CD14-positive monocyte (primary cell): ENCODE data around the gene LIN28A. TPM values are rescaled to one million over a fixed set of nuclear protein-coding genes. Genes with fewer than 3 reads are reported as not detected.

Source experiments
- DNase-seq, 3 donors: peaks; one replicate each; pipeline ENCODE4 v3.0.0-alpha.2; 2011 to 2022
- H2AFZ ChIP-seq: 2 replicates; pipeline ENCODE4 v1.6.0; 2012; ENCODE audit warnings: mild to moderate bottlenecking, low read depth, low read length, inconsistent platforms; ENCODE audit not compliant: insufficient read depth, poor library complexity, severe bottlenecking
- H3K27ac ChIP-seq, 2 donors: 1 replicate in 1 of 2; 2 replicates in 1 of 2; pipeline ENCODE4 v1.5.1; 2012 to 2013; ENCODE audit warnings: low read length in 2 of 2, control low read depth in 1 of 2, inconsistent platforms in 1 of 2, low read depth in 1 of 2, mild to moderate bottlenecking in 1 of 2
- H3K27me3 ChIP-seq, 2 donors: one replicate each; pipeline versions ENCODE4 v1.6.0 to v1.6.1; 2011 to 2013; ENCODE audit warnings: low read length in 2 of 2; ENCODE audit not compliant: control insufficient read depth in 2 of 2, insufficient read depth in 2 of 2
- H3K36me3 ChIP-seq, 2 donors: replicated peaks in 1 of 2; 1 replicate in 1 of 2; 2 replicates in 1 of 2; pipeline versions ENCODE4 v1.5.1 to v1.6.1; 2012 to 2013; ENCODE audit warnings: low read length in 2 of 2, control low read depth in 1 of 2, inconsistent platforms in 1 of 2, mild to moderate bottlenecking in 1 of 2; ENCODE audit not compliant: insufficient read depth in 2 of 2, control insufficient read depth in 1 of 2
- H3K4me1 ChIP-seq, 2 donors: 1 replicate in 1 of 2; 2 replicates in 1 of 2; pipeline versions ENCODE4 v1.5.1 to v1.6.1; 2012 to 2013; ENCODE audit warnings: low read length in 2 of 2, control low read depth in 1 of 2, inconsistent platforms in 1 of 2, mild to moderate bottlenecking in 1 of 2, moderate library complexity in 1 of 2; ENCODE audit not compliant: insufficient read depth in 2 of 2, control insufficient read depth in 1 of 2
- H3K4me2 ChIP-seq: replicated peaks from 2 replicates; pipeline ENCODE3; 2012; ENCODE audit warnings: low read length, moderate library complexity, mild to moderate bottlenecking; ENCODE audit not compliant: poor library complexity, severe bottlenecking; ENCODE audit errors: extremely low read depth
- H3K4me3 ChIP-seq, 3 experiments: fragments of 200-600 bp in 1 of 3; sonication (generic) in 1 of 3; replicated peaks in 1 of 3; 1 replicate in 2 of 3; 2 replicates in 1 of 3; pipeline ENCODE4 v1.5.1; 2011 to 2013; ENCODE audit warnings: low read length in 3 of 3, mild to moderate bottlenecking in 3 of 3, control low read depth in 2 of 3, low read depth in 2 of 3, inconsistent platforms in 1 of 3, moderate library complexity in 1 of 3
- H3K79me2 ChIP-seq: 2 replicates; pipeline ENCODE4 v1.6.0; 2012; ENCODE audit warnings: mild to moderate bottlenecking, control low read depth, inconsistent platforms, low read length, moderate library complexity; ENCODE audit not compliant: insufficient read depth
- H3K9ac ChIP-seq: 2 replicates; pipeline ENCODE4 v1.6.0; 2017; ENCODE audit warnings: low read length, mild to moderate bottlenecking; ENCODE audit not compliant: insufficient read depth, poor library complexity, severe bottlenecking
- H3K9me3 ChIP-seq, 2 donors: replicated peaks in 1 of 2; 1 replicate in 1 of 2; 2 replicates in 1 of 2; pipeline versions ENCODE4 v1.5.1 to v1.6.1; 2012 to 2013; ENCODE audit warnings: low read length in 2 of 2, control low read depth in 1 of 2; ENCODE audit not compliant: control insufficient read depth in 1 of 2, insufficient read depth in 1 of 2
- H4K20me1 ChIP-seq: 2 replicates; pipeline ENCODE4 v1.6.0; 2012; ENCODE audit warnings: mild to moderate bottlenecking, low read length, control low read depth, moderate library complexity; ENCODE audit not compliant: insufficient read depth
- H3K27ac Mint-ChIP-seq, 7 donors: one replicate each; pipeline ENCODE4 v1.8.0; 2020; ENCODE audit warnings: mild to moderate bottlenecking in 7 of 7, mixed read lengths in 7 of 7, moderate library complexity in 6 of 7, inconsistent platforms in 2 of 7
- H3K27me3 Mint-ChIP-seq, 3 donors: one replicate each; pipeline ENCODE4 v1.8.0; 2021 to 2022; ENCODE audit warnings: low read depth in 3 of 3, mild to moderate bottlenecking in 3 of 3, mixed read lengths in 3 of 3, moderate library complexity in 3 of 3, inconsistent platforms in 1 of 3
- H3K36me3 Mint-ChIP-seq, 2 donors: one replicate each; pipeline ENCODE4 v1.8.0; 2020; ENCODE audit warnings: mixed read lengths in 2 of 2, inconsistent platforms in 1 of 2, mild to moderate bottlenecking in 1 of 2
- H3K4me1 Mint-ChIP-seq: one replicate; pipeline ENCODE4 v1.8.0; 2020; ENCODE audit warnings: mild to moderate bottlenecking, mixed read lengths
- H3K4me3 Mint-ChIP-seq, 2 donors: one replicate each; pipeline ENCODE4 v1.8.0; 2020; ENCODE audit warnings: mild to moderate bottlenecking in 2 of 2, mixed read lengths in 2 of 2, moderate library complexity in 1 of 2
- H3K9me3 Mint-ChIP-seq, 7 donors: one replicate each; pipeline ENCODE4 v1.8.0; 2020 to 2022; ENCODE audit warnings: mixed read lengths in 7 of 7, mild to moderate bottlenecking in 6 of 7, moderate library complexity in 6 of 7, inconsistent platforms in 2 of 7
- CTCF ChIP-seq: fragments of 200-600 bp; IDR thresholded peaks from one replicate; pipeline ENCODE4 v1.8.0; 2022; ENCODE audit warnings: antibody characterized with exemption, mild to moderate bottlenecking
- whole genome bisulfite sequencing: methylation state at CpG from one replicate; pipeline ENCODE4 v1.1.5; 2013; ENCODE audit warnings: missing lambda C conversion rate; ENCODE audit not compliant: insufficient coverage; 5-methylcytosine and 5-hydroxymethylcytosine counted together
- intact Hi-C, 2 donors: fragments of 100-400 bp; cut with micrococcal nuclease; formaldehyde crosslinking; loops; one replicate each; pipeline versions ENCODE4 v1.15.0 to v1.15.1; 2023
- polyA plus RNA-seq, 3 donors: library from polyadenylated mRNA; depleted of rRNA in 1 of 3; unstranded in 2 of 3; stranded (reverse) in 1 of 3; fragments of 300-500 nt in 2 of 3; fragments of >200 nt in 1 of 3; fragmentation: Illumina TruSeq in 2 of 3; gene quantifications; 1 replicate in 2 of 3; 2 replicates in 1 of 3; pipeline ENCODE4 v1.2.3, GENCODE V29; 2012 to 2021

Gene LIN28A
- polyA plus RNA-seq, 3 donors: not detected

DNA sequence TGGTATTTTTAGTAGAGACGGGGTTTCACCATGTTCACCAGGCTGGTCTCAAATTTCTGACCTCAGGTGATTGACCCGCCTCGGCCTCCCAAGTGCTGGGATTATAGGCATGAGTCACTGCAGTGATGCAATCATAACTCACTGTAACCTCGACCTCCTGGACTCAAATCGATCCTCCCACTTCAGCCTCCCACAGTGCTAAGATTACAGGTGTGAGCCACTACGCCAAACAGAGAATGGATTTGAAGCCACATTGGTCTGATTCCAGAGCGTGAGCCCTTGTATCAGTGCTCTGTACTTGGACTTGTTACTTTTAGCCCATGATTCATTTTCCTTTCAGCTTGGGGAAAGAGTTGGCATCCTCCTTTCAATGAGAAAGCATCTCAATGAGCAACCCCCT, 23.2 kb upstream of the LIN28A start:
- Histone ChIP-seq H3K27me3 (no peaks in the 10 kb centered on the region), H3K4me2 (no peak overlapping the region), H3K27ac (no peak overlapping the region), H3K4me1 (peaks cover 11 to 12% of the 10 kb centered on the region in 2 donors), H3K79me2 (no peaks in the 10 kb centered on the region), H3K4me3 (no peak overlapping the region), H3K9ac (no peak overlapping the region), H2AFZ (no peak overlapping the region), H3K36me3 (no peaks in the 10 kb centered on the region), H3K9me3 (no peaks in the 10 kb centered on the region), H4K20me1 (no peaks in the 10 kb centered on the region)
- Mint-ChIP-seq H3K9me3 (peaks cover 0 to 2% (median 0%) of the 10 kb centered on the region in 7 donors), H3K36me3 (no peaks in the 10 kb centered on the region), H3K4me1 (peaks cover 28% of the 10 kb centered on the region), H3K4me3 (no peak overlapping the region), H3K27me3 (peaks cover 13 to 32% (median 14%) of the 10 kb centered on the region in 3 donors), H3K27ac (no peak overlapping the region)
- intact Hi-C loops: no loop called here
- 36% methylated on average over 4 of the region's 7 CpGs for WGBS
- no peak for TF ChIP-seq CTCF
- DNase-seq: no peak

DNA sequence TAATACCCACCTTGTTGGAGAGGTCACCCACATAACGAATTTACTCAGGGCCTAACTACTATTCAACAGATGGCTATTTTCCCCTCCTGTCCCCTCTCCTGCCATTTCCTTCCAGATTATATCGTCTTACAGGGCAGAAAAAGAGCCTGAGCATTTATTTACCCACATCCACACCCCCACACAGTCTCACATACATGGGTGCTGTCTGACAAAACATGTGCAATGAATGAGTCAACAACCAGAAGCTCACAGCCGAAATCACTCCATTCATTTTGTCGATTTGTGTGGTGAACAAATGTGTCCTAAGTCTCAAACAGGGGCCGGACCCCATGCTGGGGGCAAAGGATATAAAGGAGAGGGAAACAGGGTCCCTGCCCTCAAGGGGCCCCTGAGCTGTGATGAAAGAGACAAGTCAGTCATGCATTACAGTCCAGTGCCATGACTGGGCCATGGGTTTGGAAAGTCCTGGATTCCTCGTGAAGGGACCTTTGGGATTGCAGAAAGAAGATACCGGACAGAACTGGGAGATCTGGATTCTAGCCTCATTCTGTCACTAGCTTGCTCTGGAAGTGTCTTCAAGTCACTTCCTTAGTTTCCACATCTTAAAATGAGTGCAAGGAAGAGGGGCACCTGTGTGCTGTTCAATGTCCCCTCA, 21.7 kb upstream of the LIN28A start:
- peaks cover 0 to 2% (median 0%) of the 10 kb centered on the region in 7 donors for H3K9me3 Mint-ChIP-seq
- H4K20me1 ChIP-seq: no peaks in the 10 kb centered on the region
- H2AFZ ChIP-seq: no peak overlapping the region
- WGBS: 93% methylated on average over 4 of the region's 7 CpGs
- peaks cover 11 to 12% of the 10 kb centered on the region in 2 donors for H3K4me1 ChIP-seq
- H3K4me1 Mint-ChIP-seq: peaks cover 28% of the 10 kb centered on the region
- H3K36me3 Mint-ChIP-seq: no peaks in the 10 kb centered on the region
- DNase-seq: no peak
- TF ChIP-seq CTCF: no peak
- H3K36me3 ChIP-seq: no peaks in the 10 kb centered on the region
- no peak overlapping the region for H3K4me3 Mint-ChIP-seq
- H3K9me3 ChIP-seq: no peaks in the 10 kb centered on the region
- H3K79me2 ChIP-seq: no peaks in the 10 kb centered on the region
- H3K27ac Mint-ChIP-seq: no peak overlapping the region
- H3K27me3 ChIP-seq: no peaks in the 10 kb centered on the region
- no peak overlapping the region for H3K4me3 ChIP-seq
- intact Hi-C loops: no loop called here
- H3K4me2 ChIP-seq: no peak overlapping the region
- no peak overlapping the region for H3K9ac ChIP-seq
- peaks cover 13 to 34% (median 19%) of the 10 kb centered on the region in 3 donors for H3K27me3 Mint-ChIP-seq
- no peak overlapping the region for H3K27ac ChIP-seq
